ENCODE results near the gene THOC6.
A peak's percentile ranks its signal among the peaks of the same experiment; 100 is the strongest.
"Not testable (repeated sequence)": the region's sequence is repeated elsewhere in the genome, so short reads cannot be mapped to it uniquely, and the experiment has no call there.

THOC6 gene

GRCh38 chr16:3054965-3055733, 31.3 kb downstream of the THOC6 start:
- DNase-seq (ENCODE audit: low read depth), result no peak

DNA sequence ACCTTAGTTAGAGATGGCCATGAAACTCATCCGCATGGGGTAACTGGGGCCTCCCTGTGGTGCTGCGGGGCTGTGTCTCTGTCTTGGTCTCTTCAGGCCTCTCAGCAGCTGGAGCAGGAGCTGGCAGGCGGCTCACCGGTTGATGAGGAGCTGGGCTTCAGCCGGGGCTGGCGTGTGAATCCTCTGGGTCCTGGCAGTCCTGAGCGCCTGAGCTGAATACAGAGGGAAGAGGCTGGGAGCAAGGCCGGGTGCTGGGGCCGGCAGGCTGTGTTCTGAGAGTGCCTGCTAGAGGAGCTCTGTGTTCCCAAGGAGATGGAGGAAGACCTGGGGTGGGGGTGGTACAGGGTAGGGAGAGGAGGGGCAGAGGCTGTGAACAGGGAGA, 31.9 kb downstream of the THOC6 start:
- DNase-seq (ENCODE audit: low read depth), result not testable (repeated sequence)

GRCh38 chr16:3056336-3057180, 32.7 kb downstream of the THOC6 start:
- DNase-seq (ENCODE audit: low read depth), result no peak

DNA sequence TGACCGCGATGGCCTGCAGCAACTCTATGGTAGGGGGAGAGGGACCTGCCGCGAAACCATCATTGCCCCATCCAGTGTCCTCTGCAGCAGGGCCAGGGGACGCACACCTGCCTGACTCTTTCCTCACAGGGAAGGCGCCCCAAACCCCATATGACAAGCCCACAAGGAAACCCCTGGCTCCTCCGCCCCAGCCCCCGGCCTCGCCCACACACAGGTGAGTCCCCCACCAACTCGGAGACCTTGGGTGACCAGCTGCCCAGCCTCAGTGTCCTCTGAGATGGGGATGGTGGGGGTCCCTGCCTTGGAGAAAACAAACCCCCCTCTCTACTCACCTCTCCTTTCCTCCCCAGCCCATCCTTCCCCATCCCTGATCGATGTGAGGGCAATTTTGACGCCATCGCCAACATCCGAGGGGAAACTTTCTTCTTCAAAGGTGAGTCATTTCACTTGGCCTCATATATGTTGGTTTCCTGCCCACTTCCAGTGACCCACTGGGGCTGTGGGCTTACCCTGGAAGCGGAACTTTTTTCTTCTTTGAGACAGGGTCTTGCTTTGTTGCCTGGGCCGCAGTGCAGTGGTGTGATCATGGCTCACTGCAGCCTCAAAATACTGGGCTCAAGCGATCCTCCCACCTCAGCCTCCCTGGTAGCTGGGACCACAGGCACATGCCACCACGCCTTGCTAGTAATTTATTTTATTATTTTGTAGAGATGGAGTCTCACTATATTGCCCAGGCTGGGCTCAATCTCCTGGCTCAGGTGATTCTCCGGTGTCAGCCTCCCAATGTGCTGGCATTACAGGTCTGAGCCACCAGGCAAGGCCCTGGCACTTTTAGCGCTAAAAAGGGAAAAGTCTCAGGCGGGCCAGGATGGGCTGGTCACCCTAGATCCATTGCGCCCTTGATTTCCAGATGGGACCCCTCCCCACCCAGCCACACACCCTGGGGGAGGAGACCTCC, 33.6 kb downstream of the THOC6 start:
- no peak for DNase-seq (ENCODE audit: low read depth)

DNA sequence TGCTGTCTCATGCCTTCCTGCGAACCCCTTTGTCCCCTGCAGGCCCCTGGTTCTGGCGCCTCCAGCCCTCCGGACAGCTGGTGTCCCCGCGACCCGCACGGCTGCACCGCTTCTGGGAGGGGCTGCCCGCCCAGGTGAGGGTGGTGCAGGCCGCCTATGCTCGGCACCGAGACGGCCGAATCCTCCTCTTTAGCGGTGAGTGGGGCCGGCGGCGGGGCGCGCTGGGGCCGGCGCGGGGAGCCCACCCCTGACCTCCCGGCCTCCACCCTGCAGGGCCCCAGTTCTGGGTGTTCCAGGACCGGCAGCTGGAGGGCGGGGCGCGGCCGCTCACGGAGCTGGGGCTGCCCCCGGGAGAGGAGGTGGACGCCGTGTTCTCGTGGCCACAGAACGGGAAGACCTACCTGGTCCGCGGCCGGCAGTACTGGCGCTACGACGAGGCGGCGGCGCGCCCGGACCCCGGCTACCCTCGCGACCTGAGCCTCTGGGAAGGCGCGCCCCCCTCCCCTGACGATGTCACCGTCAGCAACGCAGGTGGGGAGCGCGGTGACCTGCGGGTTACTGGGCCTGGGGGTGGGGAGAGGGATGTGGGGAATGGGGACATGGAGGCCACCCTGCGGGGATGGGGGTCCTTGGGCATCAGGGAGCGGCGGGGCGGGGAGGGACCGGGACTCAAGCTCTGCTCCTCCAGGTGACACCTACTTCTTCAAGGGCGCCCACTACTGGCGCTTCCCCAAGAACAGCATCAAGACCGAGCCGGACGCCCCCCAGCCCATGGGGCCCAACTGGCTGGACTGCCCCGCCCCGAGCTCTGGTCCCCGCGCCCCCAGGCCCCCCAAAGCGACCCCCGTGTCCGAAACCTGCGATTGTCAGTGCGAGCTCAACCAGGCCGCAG, 34.5 kb downstream of the THOC6 start:
- DNase-seq (ENCODE audit: low read depth), result no peak

DNA sequence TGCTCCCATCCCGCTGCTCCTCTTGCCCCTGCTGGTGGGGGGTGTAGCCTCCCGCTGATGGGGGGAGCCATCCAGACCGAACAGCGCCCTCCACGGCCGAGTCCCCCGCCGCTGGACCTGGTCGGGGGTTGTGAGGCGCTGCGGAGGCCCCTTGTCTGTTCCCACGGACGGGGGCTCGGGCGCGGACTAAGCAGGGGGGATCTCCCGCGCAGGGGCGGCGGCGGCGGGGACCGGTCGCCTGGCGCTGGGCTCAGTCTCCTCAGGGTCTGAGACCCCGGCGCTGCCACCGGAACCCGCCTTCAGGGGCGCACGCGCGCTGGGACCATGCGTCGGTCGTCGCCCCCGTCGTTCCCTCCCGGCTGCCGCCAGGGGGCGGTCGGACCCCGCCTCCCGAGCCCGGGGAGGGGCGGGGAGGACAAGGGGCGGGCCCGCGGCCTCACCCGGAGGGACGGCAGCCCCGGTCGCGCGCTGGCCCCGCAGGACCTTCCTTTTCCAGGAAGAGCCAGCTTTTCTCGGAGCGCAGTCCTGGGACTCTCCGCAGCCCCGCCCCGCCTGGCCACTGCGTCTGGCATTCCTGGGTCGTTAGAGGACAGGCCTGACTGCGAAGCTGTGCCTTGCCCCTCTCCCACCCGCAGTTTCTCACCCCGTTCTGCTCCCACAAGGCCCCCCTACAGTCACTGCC, 35.3 kb downstream of the THOC6 start:
- peak; percentile 76 for DNase-seq (ENCODE audit: low read depth)

- DNase-seq (ENCODE audit: low read depth), result no peak
Observed at GRCh38 chr16:3059723-3060242, 35.9 kb downstream of the THOC6 start.

DNA sequence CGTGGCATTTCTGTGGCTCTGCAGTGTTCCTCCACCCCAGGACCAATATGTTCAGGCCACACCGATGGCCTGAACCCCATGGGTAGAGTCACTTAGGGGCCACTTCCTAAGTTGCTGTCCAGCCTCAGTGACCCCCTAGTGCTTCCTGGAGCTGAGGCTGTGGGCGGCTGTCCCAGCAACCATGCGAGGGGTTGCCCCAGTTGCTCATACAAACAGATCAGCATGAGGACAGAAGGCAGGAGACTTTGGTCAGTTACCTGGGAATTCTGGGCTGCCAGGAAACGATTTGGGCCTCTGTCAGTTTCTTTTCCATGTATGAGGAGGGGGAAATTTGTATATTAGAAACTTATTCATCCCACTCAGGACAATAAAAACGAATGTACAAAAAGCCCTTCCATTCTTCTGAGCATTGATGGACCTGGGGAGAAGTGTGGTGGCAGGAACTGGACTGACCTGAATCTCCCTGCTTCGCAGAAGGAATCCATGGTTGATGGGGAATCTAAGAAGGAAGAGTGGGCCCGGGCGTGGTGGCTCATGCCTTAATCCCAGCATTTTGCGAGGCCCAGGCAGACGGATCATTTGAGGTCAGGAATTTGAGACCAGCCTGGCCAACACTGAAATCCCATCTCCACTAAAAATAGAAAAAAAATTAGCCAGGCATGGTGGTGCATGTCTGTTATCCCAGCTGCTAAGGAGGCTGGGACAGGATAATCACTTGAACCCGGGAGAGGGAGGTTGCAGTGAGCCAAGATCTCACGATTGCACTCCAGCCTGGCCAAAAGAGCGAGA, 36.7 kb downstream of the THOC6 start:
- DNase-seq (ENCODE audit: low read depth), result no peak

- DNase-seq (ENCODE audit: low read depth), result no peak
Observed at GRCh38 chr16:3062553-3062952, 38.7 kb downstream of the THOC6 start.

GRCh38 chr16:3063625-3064386, 40.0 kb downstream of the THOC6 start:
- no peak for DNase-seq (ENCODE audit: low read depth)

DNA sequence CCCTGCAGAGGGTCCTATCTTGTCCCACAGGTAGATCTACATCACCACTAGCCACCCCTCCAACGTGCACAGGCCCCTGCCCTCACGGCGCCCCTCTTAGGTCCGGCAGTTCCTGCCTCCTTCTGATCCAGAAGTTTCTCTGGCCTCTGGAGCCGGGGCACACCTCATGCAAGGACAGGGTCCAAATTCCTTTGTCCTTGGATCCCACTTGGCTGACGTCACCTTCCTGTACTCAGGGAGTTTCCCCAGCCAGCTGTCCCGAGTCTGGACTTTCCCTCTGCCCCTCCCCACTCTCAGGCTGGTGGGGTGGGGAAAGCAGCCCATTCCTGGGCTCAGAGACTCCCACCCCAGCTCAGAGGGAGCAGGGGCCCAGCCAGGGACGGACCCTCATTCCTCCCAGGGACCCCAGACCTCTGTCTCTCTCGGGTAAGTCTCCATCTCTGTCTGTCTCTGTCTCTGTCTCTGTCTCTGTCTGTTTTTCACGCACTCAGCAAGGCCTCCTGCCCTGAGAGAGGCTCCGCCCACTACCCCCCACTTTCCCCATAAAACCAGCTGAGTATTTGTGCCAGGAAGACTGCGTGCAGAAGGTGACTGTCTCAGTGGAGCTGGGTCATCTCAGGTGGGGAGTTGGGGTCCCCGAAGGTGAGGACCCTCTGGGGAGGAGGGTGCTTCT, 41.4 kb downstream of the THOC6 start, which contains the start of gene IL32:
IL32 (plus strand) TSS at position 572 of the 673 bp plus-strand sequence. CDS start 172 bp downstream, outside the sequence.
- peak; percentile 49 for DNase-seq (ENCODE audit: low read depth)

- DNase-seq (ENCODE audit: low read depth), result no peak
Observed at GRCh38 chr16:3065742-3066439, 42.1 kb downstream of the THOC6 start.

DNA sequence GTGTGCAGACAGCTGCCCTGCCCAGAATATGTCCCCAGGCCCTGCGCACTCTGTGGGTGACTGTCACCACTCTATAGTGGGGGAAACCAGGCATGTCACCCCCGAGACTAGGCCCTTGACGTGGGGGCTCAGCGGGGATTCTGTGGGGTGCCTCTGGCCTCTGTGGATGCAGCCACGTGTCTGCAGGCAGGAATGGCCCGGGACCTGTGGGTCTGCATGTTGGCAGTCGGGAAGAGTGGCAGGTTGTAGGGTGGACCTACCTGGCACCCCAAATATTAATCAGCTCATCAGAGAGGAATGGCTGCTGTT, 42.6 kb downstream of the THOC6 start:
- DNase-seq (ENCODE audit: low read depth), result no peak

- no peak for DNase-seq (ENCODE audit: low read depth)
Observed at GRCh38 chr16:3068487-3068886, 44.7 kb downstream of the THOC6 start.

GRCh38 chr16:3069146-3069545, 45.3 kb downstream of the THOC6 start:
- DNase-seq (ENCODE audit: low read depth), result not testable (repeated sequence)

DNA sequence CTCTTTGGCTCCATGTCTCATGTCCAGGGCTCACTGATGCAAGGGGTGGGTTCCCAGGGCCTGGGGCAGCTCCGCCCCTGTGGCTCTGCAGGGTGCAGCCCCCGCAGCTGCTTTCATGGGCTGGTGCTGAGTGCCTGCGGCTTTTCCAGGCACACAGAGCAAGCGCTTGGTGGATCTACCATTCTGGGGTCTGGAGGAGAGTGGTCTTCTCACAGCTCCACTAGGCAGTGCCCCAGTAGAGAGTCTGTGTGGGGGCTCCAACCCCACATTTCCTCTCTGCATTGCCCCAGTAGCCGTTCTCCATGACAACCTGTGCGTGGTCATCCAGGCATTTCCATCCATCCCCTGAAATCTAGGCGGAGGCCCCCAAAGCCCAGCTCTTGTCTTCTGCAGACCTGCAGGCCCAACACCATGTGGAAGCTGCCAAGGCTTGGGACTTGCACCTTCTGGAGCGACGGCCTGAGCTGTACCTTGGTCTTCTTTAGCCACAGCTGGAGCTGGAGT, 46.8 kb downstream of the THOC6 start:
- no peak for DNase-seq (ENCODE audit: low read depth)

DNA sequence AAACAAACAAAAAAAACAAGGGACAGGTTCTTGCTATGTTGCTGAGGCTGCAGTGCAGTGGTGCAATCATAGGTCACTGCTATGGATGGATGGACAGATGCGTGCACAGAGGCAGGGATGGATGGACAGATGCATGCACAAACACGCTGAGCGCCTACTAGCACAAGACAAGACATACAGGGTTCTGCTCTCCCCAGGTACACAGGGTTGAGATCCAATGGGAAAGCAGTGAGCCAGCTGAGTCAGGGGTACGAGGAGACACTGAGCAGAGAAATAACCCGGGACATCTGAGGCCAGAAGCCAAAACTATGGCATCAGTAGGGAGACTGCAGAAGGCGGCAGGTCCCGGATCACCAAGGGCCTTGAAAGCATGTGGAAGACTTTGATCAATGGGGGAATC, 47.8 kb downstream of the THOC6 start:
- no peak for DNase-seq (ENCODE audit: low read depth)

Measured in T follicular helper cell (primary cell).